ENCODE measurements around the gene SEZ6. TPM values are rescaled to one million over a fixed set of nuclear protein-coding genes. Genes with fewer than 3 reads are reported as not detected.

Gene SEZ6
- total and polyA plus RNA-seq, 7 donors, result 0.04 TPM; not detected in 6

DNA sequence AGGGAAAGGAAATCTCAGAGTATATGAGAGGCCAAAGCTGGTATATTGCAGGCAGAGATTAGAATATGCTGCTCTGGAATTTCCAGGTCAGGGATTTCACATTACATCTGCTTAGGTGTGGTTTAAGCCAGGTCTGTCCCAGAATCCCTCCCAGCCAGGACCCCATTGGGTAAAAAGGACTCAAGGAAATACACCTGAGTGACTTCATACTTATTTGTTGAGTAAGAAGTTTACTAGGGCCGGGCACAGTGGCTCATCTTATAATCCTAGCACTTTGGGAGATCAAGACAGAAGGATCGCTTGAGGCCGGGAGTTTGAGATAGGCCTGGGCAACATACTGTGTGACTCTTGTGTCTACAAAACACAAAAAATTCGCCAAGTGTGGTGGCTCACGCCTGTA is 44.3 kb upstream of the SEZ6 start:
- Histone ChIP-seq H3K27me3 (ENCODE audit: insufficient read depth in 3 of 3, low read length in 2 of 3) (no peaks in the 10 kb centered on the region), H3K4me3 (no peak overlapping the region), H3K9me3 (no peaks in the 10 kb centered on the region), H3K27ac (no peak overlapping the region), H3K36me3 (ENCODE audit: insufficient read depth in 1 of 2, low read depth in 1 of 2) (no peaks in the 10 kb centered on the region), H3K4me1 (no peaks in the 10 kb centered on the region)
- no peak for TF ChIP-seq CTCF (IDR thresholded peaks at IDR 0.05)
- intact Hi-C loops (cut with DNase I), result no loop called here
- DNase-seq (no peak), ATAC-seq (no peak)
- 92 to 96% (median 93%) methylated on average over 5 of the region's 5 CpGs for WGBS, 3 donors

DNA sequence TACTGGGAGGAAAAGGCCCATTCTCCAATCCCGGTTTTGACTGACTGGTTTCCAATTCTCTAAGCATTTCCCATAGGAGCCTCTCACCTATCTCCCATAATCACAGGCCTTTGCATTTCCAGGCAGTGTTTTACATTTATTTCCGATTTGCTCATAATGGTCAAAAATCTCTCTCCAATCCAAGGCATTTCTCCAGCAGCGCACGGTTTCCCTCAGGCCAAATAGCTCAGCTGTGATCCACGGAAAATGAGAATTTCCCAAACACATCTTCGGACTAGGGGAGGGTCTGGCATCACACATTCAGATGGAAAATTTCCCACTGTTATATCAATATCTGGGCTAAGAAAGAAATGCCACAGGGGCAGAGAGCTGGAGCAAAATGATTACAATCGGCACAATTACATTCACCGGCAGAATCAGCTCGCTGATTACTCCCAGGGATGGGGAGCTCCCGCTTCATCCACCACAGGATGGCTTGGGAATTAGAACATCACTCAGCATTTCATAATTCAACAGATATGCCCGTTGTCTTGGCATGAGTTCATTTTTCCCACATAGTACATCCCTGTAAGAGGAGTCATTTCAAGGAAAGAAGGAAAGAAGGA is 43.8 kb upstream of the SEZ6 start:
- no peaks in the 10 kb centered on the region for H3K4me1 ChIP-seq
- intact Hi-C loops (cut with DNase I), result no loop called here
- WGBS, 3 donors, result 64 to 76% (median 68%) methylated on average over 11 of the region's 11 CpGs

DNA sequence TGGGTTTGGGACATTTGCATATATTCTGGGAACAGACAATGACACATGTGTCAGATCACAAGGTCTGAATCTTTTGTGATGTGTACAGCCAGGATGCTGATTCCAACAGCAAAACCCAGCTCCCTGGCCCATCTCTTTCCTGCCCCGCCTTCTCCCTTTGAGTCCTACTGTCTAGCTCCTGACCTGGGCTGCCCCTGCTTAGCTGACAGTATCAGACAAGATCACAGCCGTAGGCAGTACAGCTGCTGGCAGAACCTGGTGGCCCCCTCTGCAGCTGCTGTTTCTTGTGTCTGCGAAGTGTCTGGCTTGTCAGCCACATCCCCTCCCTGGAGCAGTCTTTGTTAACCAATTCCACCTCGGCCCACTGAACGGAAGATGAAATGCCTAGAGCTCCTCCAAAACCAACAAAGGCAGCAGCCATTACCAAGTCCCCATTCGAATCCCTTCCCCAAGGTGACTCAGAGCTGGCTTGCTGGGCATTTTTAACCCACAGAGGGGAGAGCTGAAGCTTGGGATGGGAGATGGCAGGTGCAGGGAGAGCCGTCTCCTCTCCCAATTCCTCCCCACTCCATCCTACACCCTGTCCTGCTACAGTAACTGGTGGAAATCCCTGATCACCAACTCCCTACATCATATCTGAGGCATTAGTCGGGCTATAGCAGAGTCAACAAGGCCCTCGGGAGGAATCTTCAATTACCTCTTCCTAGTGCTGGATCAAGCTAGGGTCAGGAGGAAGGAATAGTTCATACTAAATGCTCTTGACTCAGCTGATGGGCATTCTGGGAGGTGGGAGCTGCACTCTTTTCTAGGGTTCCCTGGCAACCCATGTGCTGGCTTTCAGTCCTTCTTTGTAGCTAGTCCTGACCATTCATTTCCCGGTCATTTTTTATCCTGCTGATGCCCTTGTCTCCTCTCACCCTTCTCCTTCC is 42.9 kb upstream of the SEZ6 start:
- no peaks in the 10 kb centered on the region for H3K9me3 ChIP-seq
- no peak overlapping the region for H3K4me3 ChIP-seq
- no peaks in the 10 kb centered on the region for H3K36me3 ChIP-seq (ENCODE audit: insufficient read depth in 1 of 2, low read depth in 1 of 2)
- no peak for TF ChIP-seq CTCF (IDR thresholded peaks at IDR 0.05)
- no peaks in the 10 kb centered on the region for H3K4me1 ChIP-seq
- no peak overlapping the region for H3K27ac ChIP-seq
- DNase-seq, result no peak
- no peaks in the 10 kb centered on the region for H3K27me3 ChIP-seq (ENCODE audit: insufficient read depth in 3 of 3, low read length in 2 of 3)
- 42 to 46% (median 45%) methylated on average over 10 of the region's 10 CpGs for WGBS, 3 donors
- intact Hi-C loops (cut with DNase I), result no loop called here
- ATAC-seq, result no peak

More for the DNA sequence above, 43.8 kb upstream of the SEZ6 start:
- H3K27ac ChIP-seq, result no peak overlapping the region
- H3K4me3 ChIP-seq, result no peak overlapping the region
- H3K36me3 ChIP-seq (ENCODE audit: insufficient read depth in 1 of 2, low read depth in 1 of 2), result no peaks in the 10 kb centered on the region
- no peak for DNase-seq
- no peak for TF ChIP-seq CTCF (IDR thresholded peaks at IDR 0.05)
- no peaks in the 10 kb centered on the region for H3K27me3 ChIP-seq (ENCODE audit: insufficient read depth in 3 of 3, low read length in 2 of 3)
- no peak for ATAC-seq
- H3K9me3 ChIP-seq, result no peaks in the 10 kb centered on the region

DNA sequence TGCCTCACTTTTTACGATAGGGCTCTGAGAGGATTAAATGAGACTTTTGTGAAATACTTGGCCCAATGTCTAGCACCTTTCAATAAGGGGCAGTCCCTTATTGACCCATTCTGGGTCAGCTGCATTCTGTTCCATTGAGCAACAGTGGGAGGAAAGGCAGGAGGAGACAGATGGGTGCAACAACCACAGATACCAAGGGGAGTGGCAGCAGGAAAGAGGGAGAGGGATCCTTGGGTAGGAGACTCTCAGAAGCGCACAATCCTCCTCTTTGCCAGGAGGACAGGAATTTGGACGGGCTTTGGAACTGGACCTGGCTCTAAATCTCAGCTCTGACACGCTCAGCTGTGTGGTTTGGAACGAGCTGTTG is 40.6 kb upstream of the SEZ6 start:
- intact Hi-C loops (cut with DNase I), result no loop called here
- no peaks in the 10 kb centered on the region for H3K9me3 ChIP-seq
- no peak overlapping the region for H3K4me3 ChIP-seq
- ATAC-seq, result peak in 1 of 4 donors; percentile 32
- H3K4me1 ChIP-seq, result no peaks in the 10 kb centered on the region
- no peak overlapping the region for H3K27ac ChIP-seq
- WGBS, 3 donors, result 30 to 46% (median 39%) methylated on average over 5 of the region's 5 CpGs
- no peak for TF ChIP-seq CTCF (IDR thresholded peaks at IDR 0.05)
- H3K36me3 ChIP-seq (ENCODE audit: insufficient read depth in 1 of 2, low read depth in 1 of 2), result no peaks in the 10 kb centered on the region
- no peak for DNase-seq
- peaks cover 0 to 2% (median 0%) of the 10 kb centered on the region in 3 donors for H3K27me3 ChIP-seq (ENCODE audit: insufficient read depth in 3 of 3, low read length in 2 of 3)
